Fibroblast of lung (primary cell): ENCODE data around the gene ARHGEF19. TPM values are rescaled to one million over a fixed set of nuclear protein-coding genes. Genes with fewer than 3 reads are reported as not detected.

Source experiments
- DNase-seq, 2 donors: peaks; one replicate each; pipeline versions ENCODE4 v3.0.0 to v3.0.0-alpha.2; 2010; ENCODE audit warnings: low read depth in 2 of 2
- H2AFZ ChIP-seq: 2 replicates; pipeline ENCODE4 v1.5.1; 2012; ENCODE audit warnings: low read length, control low read depth, inconsistent platforms
- H3K27ac ChIP-seq: 2 replicates; pipeline ENCODE4 v1.5.1; 2011; ENCODE audit warnings: low read length, control low read depth; ENCODE audit not compliant: insufficient read depth
- H3K27me3 ChIP-seq: 2 replicates; pipeline ENCODE4 v1.5.1; 2011; ENCODE audit warnings: mild to moderate bottlenecking, low read length; ENCODE audit not compliant: control insufficient read depth, insufficient read depth
- H3K36me3 ChIP-seq: 2 replicates; pipeline ENCODE4 v1.5.1; 2011; ENCODE audit warnings: low read length; ENCODE audit not compliant: control insufficient read depth, insufficient read depth
- H3K4me1 ChIP-seq: 2 replicates; pipeline ENCODE4 v1.5.1; 2011; ENCODE audit warnings: low read length; ENCODE audit not compliant: control insufficient read depth, insufficient read depth; ENCODE audit errors: extremely low read depth
- H3K4me2 ChIP-seq: 2 replicates; pipeline ENCODE4 v1.5.1; 2011; ENCODE audit warnings: low read length, control low read depth; ENCODE audit not compliant: insufficient read depth; ENCODE audit errors: extremely low read depth
- H3K4me3 ChIP-seq, 4 experiments: fragments of 200-600 bp in 1 of 4; sonication (generic) in 1 of 4; replicated peaks in 1 of 4; 2 replicates each; pipeline ENCODE4 v1.5.1; 2011 to 2016; ENCODE audit warnings: low read length in 4 of 4, low read depth in 3 of 4, mild to moderate bottlenecking in 3 of 4, control low read depth in 2 of 4, inconsistent platforms in 1 of 4, mixed read lengths in 1 of 4; ENCODE audit not compliant: insufficient read depth in 1 of 4; ENCODE audit errors: control extremely low read depth in 1 of 4
- H3K79me2 ChIP-seq: 2 replicates; pipeline ENCODE4 v1.5.1; 2012; ENCODE audit warnings: mild to moderate bottlenecking, low read length, inconsistent platforms; ENCODE audit not compliant: control insufficient read depth, insufficient read depth
- H3K9ac ChIP-seq: 2 replicates; pipeline ENCODE4 v1.5.1; 2011; ENCODE audit warnings: mild to moderate bottlenecking, low read length, control low read depth; ENCODE audit not compliant: insufficient read depth
- H3K9me3 ChIP-seq: 2 replicates; pipeline ENCODE4 v1.5.1; 2012; ENCODE audit warnings: low read depth, low read length; ENCODE audit not compliant: control insufficient read depth, insufficient read depth
- H4K20me1 ChIP-seq: 2 replicates; pipeline ENCODE4 v1.5.1; 2011; ENCODE audit warnings: low read length; ENCODE audit not compliant: control insufficient read depth, insufficient read depth; ENCODE audit errors: extremely low read depth
- CTCF ChIP-seq, 2 donors: IDR thresholded peaks in 1 of 2; conservative IDR thresholded peaks in 1 of 2; 1 replicate in 1 of 2; 2 replicates in 1 of 2; pipeline ENCODE4 v1.5.1; 2011 to 2012; ENCODE audit warnings: low read length in 2 of 2, control low read depth in 1 of 2, inconsistent platforms in 1 of 2, low read depth in 1 of 2, mild to moderate bottlenecking in 1 of 2
- EZH2 ChIP-seq: IDR thresholded peaks from 2 replicates; pipeline ENCODE4 v1.5.1; 2012; ENCODE audit warnings: low read length, control low read depth, mild to moderate bottlenecking; ENCODE audit errors: missing control alignments
- polyA plus RNA-seq, 2 donors: library from polyadenylated mRNA; depleted of rRNA in 1 of 2; stranded (reverse) in 1 of 2; unstranded in 1 of 2; fragments of >200 nt; gene quantifications; 2 replicates each; pipeline ENCODE4 v1.2.1, GENCODE V29; 2011 to 2012; ENCODE audit warnings: missing spikeins in 1 of 2
- total RNA-seq: library from RNA; depleted of rRNA; stranded (reverse); fragments of >200 nt; gene quantifications from 2 replicates; pipeline ENCODE4 v1.2.1, GENCODE V29; 2014

The ARHGEF19 gene
- total and polyA plus RNA-seq, 2 donors (not counting 1 experiment from before 2014, with no cell fraction given): 3.3 TPM

GRCh38 chr1:16252912-16253311, 40.5 kb upstream of the ARHGEF19 start:
- TF ChIP-seq EZH2 (no peak), CTCF (conservative IDR thresholded peaks at IDR 0.05 in 1 of 2, IDR thresholded peaks at IDR 0.05 in 1 of 2; ENCODE audit: low read depth in 1 of 2, low read length in 2 of 2) (no peak)
- Histone ChIP-seq H3K4me1 (peaks cover 13% of the 10 kb centered on the region), H3K4me3 (no peak overlapping the region), H3K9ac (no peak overlapping the region), H2AFZ (no peak overlapping the region), H4K20me1 (no peaks in the 10 kb centered on the region), H3K4me2 (no peak overlapping the region), H3K27ac (no peak overlapping the region), H3K36me3 (peaks cover 2% of the 10 kb centered on the region), H3K79me2 (no peaks in the 10 kb centered on the region), H3K9me3 (no peaks in the 10 kb centered on the region), H3K27me3 (no peaks in the 10 kb centered on the region)
- DNase-seq: no peak

GRCh38 chr1:16251381-16251780, 38.9 kb upstream of the ARHGEF19 start:
- H3K4me2 ChIP-seq: no peak overlapping the region
- DNase-seq: no peak
- H2AFZ ChIP-seq: no peak overlapping the region
- H3K9me3 ChIP-seq: no peaks in the 10 kb centered on the region
- no peak overlapping the region for H3K4me3 ChIP-seq
- no peaks in the 10 kb centered on the region for H3K79me2 ChIP-seq
- no peak overlapping the region for H3K27ac ChIP-seq
- no peaks in the 10 kb centered on the region for H3K27me3 ChIP-seq
- peaks cover 13% of the 10 kb centered on the region for H3K4me1 ChIP-seq
- H3K9ac ChIP-seq: no peak overlapping the region
- no peaks in the 10 kb centered on the region for H4K20me1 ChIP-seq
- peaks cover 2% of the 10 kb centered on the region for H3K36me3 ChIP-seq
- TF ChIP-seq CTCF (conservative IDR thresholded peaks at IDR 0.05 in 1 of 2, IDR thresholded peaks at IDR 0.05 in 1 of 2; ENCODE audit: low read depth in 1 of 2, low read length in 2 of 2) (no peak), EZH2 (no peak)

- H3K36me3 ChIP-seq: peaks cover 2% of the 10 kb centered on the region
- TF ChIP-seq CTCF (conservative IDR thresholded peaks at IDR 0.05 in 1 of 2, IDR thresholded peaks at IDR 0.05 in 1 of 2; ENCODE audit: low read depth in 1 of 2, low read length in 2 of 2) (no peak), EZH2 (no peak)
- peaks cover 13% of the 10 kb centered on the region for H3K4me1 ChIP-seq
- no peaks in the 10 kb centered on the region for H3K79me2 ChIP-seq
- no peak overlapping the region for H3K4me3 ChIP-seq
- H3K27ac ChIP-seq: no peak overlapping the region
- H4K20me1 ChIP-seq: no peaks in the 10 kb centered on the region
- H3K4me2 ChIP-seq: no peak overlapping the region
- DNase-seq: peak in 1 of 2 donors; percentile 74
- no peaks in the 10 kb centered on the region for H3K9me3 ChIP-seq
- no peaks in the 10 kb centered on the region for H3K27me3 ChIP-seq
- H3K9ac ChIP-seq: no peak overlapping the region
- H2AFZ ChIP-seq: no peak overlapping the region
Measured at GRCh38 chr1:16250524-16251251, 38.2 kb upstream of the ARHGEF19 start.
